WTC11 (cell line): ENCODE results near the gene SEPTIN3.

Experiments
- CREB1 ChIP-seq: sonication (generic); formaldehyde crosslinking; IDR thresholded peaks from 2 replicates; pipeline ENCODE4 v1.8.0; 2023; ENCODE audit warnings: mild to moderate bottlenecking, missing genetic modification reagents
- CTCF ChIP-seq: fragments of 200-600 bp; IDR thresholded peaks from 2 replicates; pipeline ENCODE4 v1.8.0; 2022; ENCODE audit warnings: antibody characterized with exemption
- JUN ChIP-seq: sonication (generic); formaldehyde crosslinking; IDR thresholded peaks from 2 replicates; pipeline ENCODE4 v1.8.0; 2023; ENCODE audit warnings: mild to moderate bottlenecking, missing genetic modification reagents
- SOX15 ChIP-seq: fragments of 250-450 bp; sonication (Bioruptor Pico); IDR thresholded peaks from 2 replicates; pipeline ENCODE4 v1.9.0; 2021; ENCODE audit warnings: mild to moderate bottlenecking
- SP1 ChIP-seq: sonication (generic); formaldehyde crosslinking; conservative IDR thresholded peaks from 2 replicates; pipeline ENCODE4 v1.8.1; 2022; ENCODE audit warnings: missing genetic modification reagents
- ZNF416 ChIP-seq: fragments of 250-450 bp; sonication (Bioruptor Pico); IDR thresholded peaks from 2 replicates; pipeline ENCODE4 v1.9.0; 2021; ENCODE audit warnings: mild to moderate bottlenecking, inconsistent platforms
- TF ChIP-seq, protein P1 (sequence below): sonication (generic); formaldehyde crosslinking; IDR thresholded peaks from 2 replicates; pipeline ENCODE4 v1.8.1; 2022; ENCODE audit warnings: mild to moderate bottlenecking, missing genetic modification reagents, moderate library complexity, borderline replicate concordance
- TF ChIP-seq, protein P2 (sequence below): sonication (generic); formaldehyde crosslinking; IDR thresholded peaks from 2 replicates; pipeline ENCODE4 v1.8.0; 2022; ENCODE audit warnings: mild to moderate bottlenecking, missing genetic modification reagents
- TF ChIP-seq, protein P3 (sequence below): sonication (generic); formaldehyde crosslinking; conservative IDR thresholded peaks from 2 replicates; pipeline ENCODE4 v1.8.1; 2022; ENCODE audit warnings: mild to moderate bottlenecking, missing genetic modification reagents

DNA sequence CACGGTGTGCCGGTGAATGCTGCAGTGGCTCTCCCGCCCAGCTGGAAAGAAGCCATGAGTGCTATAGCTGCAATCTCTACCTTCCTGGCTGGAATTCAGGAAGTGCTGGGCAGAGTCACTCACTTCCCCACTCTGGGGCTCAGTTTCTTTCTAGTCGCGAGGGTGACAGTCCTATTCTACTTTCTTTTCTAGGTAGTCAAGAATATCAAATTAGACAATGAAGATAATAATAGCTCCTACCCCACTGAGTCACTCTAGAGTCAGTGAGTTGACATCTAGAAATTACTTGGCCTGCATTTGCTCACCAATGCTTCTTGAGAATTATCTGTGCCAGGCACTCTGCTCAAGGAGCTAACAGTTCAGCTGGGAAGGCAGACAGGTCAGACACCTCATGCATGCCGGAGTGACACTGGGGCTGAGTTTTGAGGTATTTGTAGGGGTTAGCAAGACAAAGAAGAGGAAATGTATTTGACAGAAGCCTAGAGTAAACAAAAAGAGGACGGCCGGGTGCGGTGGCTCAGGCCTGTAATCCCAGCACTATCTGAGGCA is 25.5 kb upstream of the SEPTIN3 start:
- TF ChIP-seq CTCF (no peak), SOX15 (no peak), SP1 (CRISPR knock-in tag) (no peak), ZNF416 (CRISPR knock-in tag) (no peak), CREB1 (CRISPR knock-in tag) (no peak), JUN (CRISPR knock-in tag) (no peak)
- TF ChIP-seq, protein P1, sequence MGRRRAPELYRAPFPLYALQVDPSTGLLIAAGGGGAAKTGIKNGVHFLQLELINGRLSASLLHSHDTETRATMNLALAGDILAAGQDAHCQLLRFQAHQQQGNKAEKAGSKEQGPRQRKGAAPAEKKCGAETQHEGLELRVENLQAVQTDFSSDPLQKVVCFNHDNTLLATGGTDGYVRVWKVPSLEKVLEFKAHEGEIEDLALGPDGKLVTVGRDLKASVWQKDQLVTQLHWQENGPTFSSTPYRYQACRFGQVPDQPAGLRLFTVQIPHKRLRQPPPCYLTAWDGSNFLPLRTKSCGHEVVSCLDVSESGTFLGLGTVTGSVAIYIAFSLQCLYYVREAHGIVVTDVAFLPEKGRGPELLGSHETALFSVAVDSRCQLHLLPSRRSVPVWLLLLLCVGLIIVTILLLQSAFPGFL (CRISPR knock-in tag): no peak
- TF ChIP-seq, protein P2, sequence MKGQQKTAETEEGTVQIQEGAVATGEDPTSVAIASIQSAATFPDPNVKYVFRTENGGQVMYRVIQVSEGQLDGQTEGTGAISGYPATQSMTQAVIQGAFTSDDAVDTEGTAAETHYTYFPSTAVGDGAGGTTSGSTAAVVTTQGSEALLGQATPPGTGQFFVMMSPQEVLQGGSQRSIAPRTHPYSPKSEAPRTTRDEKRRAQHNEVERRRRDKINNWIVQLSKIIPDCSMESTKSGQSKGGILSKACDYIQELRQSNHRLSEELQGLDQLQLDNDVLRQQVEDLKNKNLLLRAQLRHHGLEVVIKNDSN (CRISPR knock-in tag): no peak
- TF ChIP-seq, protein P3, sequence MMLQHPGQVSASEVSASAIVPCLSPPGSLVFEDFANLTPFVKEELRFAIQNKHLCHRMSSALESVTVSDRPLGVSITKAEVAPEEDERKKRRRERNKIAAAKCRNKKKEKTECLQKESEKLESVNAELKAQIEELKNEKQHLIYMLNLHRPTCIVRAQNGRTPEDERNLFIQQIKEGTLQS (CRISPR knock-in tag): no peak
